Thyroid gland (tissue), 4 donors: Measurements from ENCODE around the gene PDE4B.

ENCODE experiments used
- POLR2A ChIP-seq, 2 donors: fragments of 450-650 bp; IDR thresholded peaks; one replicate each; pipeline ENCODE4 v1.6.1; 2017; ENCODE audit warnings: antibody characterized with exemption in 2 of 2, mild to moderate bottlenecking in 2 of 2, moderate library complexity in 1 of 2
- TF ChIP-seq, protein P1 (sequence below), 6 experiments: fragments of 200-600 bp in 3 of 6; fragments of 450-650 bp in 3 of 6; sonication (generic) in 3 of 6; IDR thresholded peaks; one replicate each; pipeline ENCODE4 v1.5.1; 2016 to 2019; ENCODE audit warnings: antibody characterized with exemption in 6 of 6, mild to moderate bottlenecking in 2 of 6, inconsistent platforms in 1 of 6, moderate library complexity in 1 of 6

- TF ChIP-seq, protein P1, sequence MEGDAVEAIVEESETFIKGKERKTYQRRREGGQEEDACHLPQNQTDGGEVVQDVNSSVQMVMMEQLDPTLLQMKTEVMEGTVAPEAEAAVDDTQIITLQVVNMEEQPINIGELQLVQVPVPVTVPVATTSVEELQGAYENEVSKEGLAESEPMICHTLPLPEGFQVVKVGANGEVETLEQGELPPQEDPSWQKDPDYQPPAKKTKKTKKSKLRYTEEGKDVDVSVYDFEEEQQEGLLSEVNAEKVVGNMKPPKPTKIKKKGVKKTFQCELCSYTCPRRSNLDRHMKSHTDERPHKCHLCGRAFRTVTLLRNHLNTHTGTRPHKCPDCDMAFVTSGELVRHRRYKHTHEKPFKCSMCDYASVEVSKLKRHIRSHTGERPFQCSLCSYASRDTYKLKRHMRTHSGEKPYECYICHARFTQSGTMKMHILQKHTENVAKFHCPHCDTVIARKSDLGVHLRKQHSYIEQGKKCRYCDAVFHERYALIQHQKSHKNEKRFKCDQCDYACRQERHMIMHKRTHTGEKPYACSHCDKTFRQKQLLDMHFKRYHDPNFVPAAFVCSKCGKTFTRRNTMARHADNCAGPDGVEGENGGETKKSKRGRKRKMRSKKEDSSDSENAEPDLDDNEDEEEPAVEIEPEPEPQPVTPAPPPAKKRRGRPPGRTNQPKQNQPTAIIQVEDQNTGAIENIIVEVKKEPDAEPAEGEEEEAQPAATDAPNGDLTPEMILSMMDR (IDR thresholded peaks at IDR 0.05) = no peak
- no peak for TF ChIP-seq POLR2A (IDR thresholded peaks at IDR 0.05)
Observed at GRCh38 chr1:66350001-66350547, 557.4 kb downstream of the PDE4B start.
